GM13976 (cell line): ENCODE measurements around the gene VTI1A.

Experiments
- DNase-seq: peaks from one replicate; pipeline ENCODE4 v3.0.0; 2012; ENCODE audit warnings: low spot score
- in situ Hi-C: fragments of 300-500 bp; cut with MboI; formaldehyde crosslinking; loops from one replicate; pipeline ENCODE4 v1.12.0; 2022; ENCODE audit warnings: low sequenced_read_pairs, mixed read lengths, inconsistent platforms; ENCODE audit not compliant: unreplicated experiment
- TF ChIP-seq, protein P1 (sequence below): IDR thresholded peaks from 2 replicates; pipeline ENCODE4 v1.5.1; 2012; ENCODE audit warnings: borderline replicate concordance, mild to moderate bottlenecking; ENCODE audit not compliant: insufficient read depth; ENCODE audit errors: extremely low read depth, missing control alignments, control extremely low read depth

VTI1A gene

DNA sequence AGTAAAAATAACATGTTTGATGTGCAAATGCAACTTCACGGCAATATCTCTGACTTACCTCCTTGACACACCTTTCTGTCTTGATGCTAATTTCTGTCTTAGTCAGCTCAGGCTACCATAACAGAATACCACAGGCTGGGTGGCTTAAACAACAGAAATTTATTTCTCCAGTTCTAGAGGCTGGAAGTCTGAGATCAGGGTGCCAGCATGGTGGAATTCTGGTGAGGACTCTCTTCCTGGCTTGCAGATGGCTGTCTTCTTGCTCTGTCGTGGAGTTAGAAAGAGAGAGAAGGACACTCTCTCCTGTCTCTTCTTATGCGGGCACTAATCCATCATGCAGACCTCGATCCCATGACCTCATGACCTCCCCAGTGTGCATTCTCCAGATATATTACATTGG is 134.9 kb downstream of the VTI1A start:
- DNase-seq = no peak
- in situ Hi-C loops = no loop called here
- TF ChIP-seq, protein P1, sequence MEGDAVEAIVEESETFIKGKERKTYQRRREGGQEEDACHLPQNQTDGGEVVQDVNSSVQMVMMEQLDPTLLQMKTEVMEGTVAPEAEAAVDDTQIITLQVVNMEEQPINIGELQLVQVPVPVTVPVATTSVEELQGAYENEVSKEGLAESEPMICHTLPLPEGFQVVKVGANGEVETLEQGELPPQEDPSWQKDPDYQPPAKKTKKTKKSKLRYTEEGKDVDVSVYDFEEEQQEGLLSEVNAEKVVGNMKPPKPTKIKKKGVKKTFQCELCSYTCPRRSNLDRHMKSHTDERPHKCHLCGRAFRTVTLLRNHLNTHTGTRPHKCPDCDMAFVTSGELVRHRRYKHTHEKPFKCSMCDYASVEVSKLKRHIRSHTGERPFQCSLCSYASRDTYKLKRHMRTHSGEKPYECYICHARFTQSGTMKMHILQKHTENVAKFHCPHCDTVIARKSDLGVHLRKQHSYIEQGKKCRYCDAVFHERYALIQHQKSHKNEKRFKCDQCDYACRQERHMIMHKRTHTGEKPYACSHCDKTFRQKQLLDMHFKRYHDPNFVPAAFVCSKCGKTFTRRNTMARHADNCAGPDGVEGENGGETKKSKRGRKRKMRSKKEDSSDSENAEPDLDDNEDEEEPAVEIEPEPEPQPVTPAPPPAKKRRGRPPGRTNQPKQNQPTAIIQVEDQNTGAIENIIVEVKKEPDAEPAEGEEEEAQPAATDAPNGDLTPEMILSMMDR = no peak

DNA sequence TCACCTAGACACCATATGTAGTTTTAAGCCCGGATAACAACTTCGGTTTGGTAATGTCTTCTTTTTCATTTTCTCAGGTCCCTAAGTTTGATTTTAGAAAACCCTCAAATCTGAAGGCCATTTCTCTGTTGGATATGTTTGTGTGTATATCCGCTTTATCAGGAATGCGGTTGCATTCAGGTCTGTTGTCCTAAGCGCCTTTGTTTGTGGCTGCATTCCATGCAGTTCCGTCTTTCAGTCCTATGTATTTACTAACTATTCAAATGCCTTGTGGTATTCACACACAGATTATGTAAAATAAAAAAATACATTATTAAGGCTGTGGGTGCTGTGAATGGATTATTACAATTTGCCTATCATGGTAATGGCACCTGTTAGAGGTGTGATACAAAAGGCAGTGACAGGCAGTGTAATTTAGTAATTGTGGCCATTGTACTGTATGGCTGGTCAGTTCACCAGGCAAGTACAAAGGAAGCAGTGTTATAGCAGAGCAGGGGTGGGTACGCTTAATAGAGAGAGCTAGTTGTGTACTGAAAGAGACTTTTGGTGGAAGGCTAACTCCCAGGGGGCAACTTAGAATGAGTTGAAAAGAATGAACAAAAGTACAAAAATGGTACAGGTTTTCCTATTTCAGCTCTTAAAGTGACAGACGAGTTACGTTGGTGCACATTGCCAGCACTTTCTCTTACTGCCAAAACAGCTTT is 136.4 kb downstream of the VTI1A start:
- in situ Hi-C loops = no loop called here
- DNase-seq = no peak

DNA sequence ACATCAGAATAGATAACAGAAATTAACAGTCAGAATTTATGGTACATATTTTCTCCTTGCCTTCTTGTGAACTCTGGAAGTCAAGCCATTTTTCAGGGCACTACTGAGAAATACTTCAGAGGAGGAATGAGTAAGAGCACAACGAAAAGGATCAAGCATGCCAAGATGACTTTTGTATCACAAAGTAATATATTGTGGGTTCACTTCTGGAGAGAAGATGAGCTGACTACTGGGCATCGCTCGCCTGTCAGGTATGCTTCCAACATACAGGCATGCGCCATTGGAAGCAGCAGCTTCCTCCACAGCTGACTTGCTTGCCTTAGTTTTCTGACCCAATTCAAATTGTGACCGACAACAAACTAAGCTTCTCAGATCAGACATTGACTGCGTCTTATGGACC is 137.3 kb downstream of the VTI1A start:
- DNase-seq = no peak
- in situ Hi-C loops = no loop called here
- TF ChIP-seq, protein P1 = no peak

More for the DNA sequence above, 136.4 kb downstream of the VTI1A start:
- TF ChIP-seq, protein P1 = no peak

DNA sequence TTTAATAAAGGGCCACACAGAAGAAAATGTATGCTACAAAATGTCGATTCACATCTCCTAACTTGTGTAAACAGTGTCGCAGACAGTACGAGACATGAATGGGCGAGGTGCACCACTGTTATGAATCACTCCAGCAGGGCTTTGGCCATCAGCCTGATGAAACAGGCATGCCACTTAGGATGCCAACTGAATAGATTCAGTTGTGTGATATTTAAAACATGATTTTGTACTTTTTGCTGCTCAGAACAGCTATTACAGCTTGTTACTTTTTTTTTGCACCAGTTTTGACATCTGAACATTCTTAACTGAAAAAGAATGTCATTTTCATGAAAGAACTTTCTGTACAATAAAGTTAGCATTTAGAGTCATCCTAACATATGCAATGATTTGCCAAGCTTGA is 138.1 kb downstream of the VTI1A start:
- in situ Hi-C loops = no loop called here
- no peak for DNase-seq
- TF ChIP-seq, protein P1 = no peak

DNA sequence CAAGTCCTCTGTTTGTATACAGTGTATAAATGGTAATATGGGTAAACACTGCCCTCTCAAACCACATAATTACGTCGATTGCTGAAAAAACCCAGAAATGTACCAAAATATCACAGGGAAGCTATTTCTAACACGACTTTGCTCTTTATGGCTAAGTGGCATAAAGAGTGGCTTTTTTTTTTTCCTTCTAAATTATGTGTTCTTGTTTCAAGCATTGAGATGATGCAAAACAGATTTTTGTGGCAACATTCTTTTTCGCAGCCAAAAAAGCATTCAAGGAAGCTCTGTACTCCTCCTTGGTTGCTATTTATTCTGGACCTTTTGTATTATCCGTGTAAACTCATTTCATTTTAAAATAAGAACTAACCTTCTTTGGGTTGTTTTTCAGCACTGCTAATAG is 138.9 kb downstream of the VTI1A start:
- no peak for DNase-seq
- TF ChIP-seq, protein P1 = no peak
- in situ Hi-C loops = no loop called here

DNA sequence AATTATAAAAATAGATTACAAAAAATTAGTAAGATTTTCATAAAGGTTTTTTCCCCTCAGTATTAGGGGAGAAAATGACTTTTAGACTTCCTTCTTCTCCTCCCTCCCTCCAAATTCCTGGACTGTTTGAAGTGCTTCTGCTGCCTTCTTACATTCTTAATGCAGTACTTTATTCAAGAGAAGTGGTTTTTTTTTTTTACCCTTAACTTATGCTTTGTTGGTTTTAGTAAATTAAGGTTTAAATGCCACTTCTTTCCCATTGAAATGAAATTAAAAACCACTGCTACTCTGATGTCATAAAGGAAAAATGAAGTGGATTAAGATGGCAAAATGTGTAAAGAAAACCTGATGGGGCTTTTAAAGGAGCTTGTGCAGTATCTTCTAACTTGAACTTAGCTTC is 140.7 kb downstream of the VTI1A start:
- in situ Hi-C loops = no loop called here
- DNase-seq = no peak
- TF ChIP-seq, protein P1 = no peak
